Activated CD4-positive, alpha-beta memory T cell treated with anti-CD3 and anti-CD28 coated beads for 36 hours (primary cell): ENCODE measurements around the gene ATMIN. TPM values are rescaled to one million over a fixed set of nuclear protein-coding genes. Genes with fewer than 3 reads are reported as not detected.
A peak's percentile ranks its signal among the peaks of the same experiment; 100 is the strongest.

Experiments used
- CTCF ChIA-PET: fragments of 350-600 bp; sonication (Branson Sonifier 250); formaldehyde crosslinking; loops from one replicate; lab custom pipeline; 2021; ENCODE audit warnings: antibody characterized with exemption, inconsistent platforms; lab: Charles Lee
- POLR2A ChIA-PET: fragments of 350-600 bp; sonication (Branson Sonifier 250); formaldehyde crosslinking; loops from one replicate; lab custom pipeline; 2021; ENCODE audit warnings: antibody characterized with exemption; lab: Charles Lee
- DNase-seq: peaks from one replicate; pipeline ENCODE4 v3.0.0-alpha.2; 2020
- H3K27ac Mint-ChIP-seq: one replicate; pipeline ENCODE4 v1.8.0; 2021; ENCODE audit warnings: mixed read lengths
- H3K27me3 Mint-ChIP-seq: one replicate; pipeline ENCODE4 v1.8.0; 2021; ENCODE audit warnings: mixed read lengths
- H3K36me3 Mint-ChIP-seq: one replicate; pipeline ENCODE4 v1.8.0; 2021; ENCODE audit warnings: mixed read lengths
- H3K4me1 Mint-ChIP-seq: one replicate; pipeline ENCODE4 v1.8.0; 2021; ENCODE audit warnings: low read depth, mixed read lengths
- H3K4me3 Mint-ChIP-seq: one replicate; pipeline ENCODE4 v1.8.0; 2021; ENCODE audit warnings: mild to moderate bottlenecking, mixed read lengths
- H3K9me3 Mint-ChIP-seq: one replicate; pipeline ENCODE4 v1.8.0; 2021; ENCODE audit warnings: mixed read lengths
- intact Hi-C: fragments of 100-400 bp; cut with micrococcal nuclease; formaldehyde crosslinking; loops from one replicate; pipeline ENCODE4 v1.15.1; 2023
- total RNA-seq, 2 experiments: library from RNA; stranded (reverse); gene quantifications; one replicate each; pipeline ENCODE4 v1.2.3, GENCODE V29; 2021

The ATMIN gene
- total RNA-seq, 2 experiments from 2014 or later, result 19.3 to 21.3 TPM

- Mint-ChIP-seq H3K4me1 (peaks cover 14% of the 10 kb centered on the region), H3K27me3 (no peaks in the 10 kb centered on the region), H3K4me3 (peak overlapping the region; percentile 53), H3K27ac (peak overlapping the region; percentile 70), H3K36me3 (peaks cover 2% of the 10 kb centered on the region), H3K9me3 (no peaks in the 10 kb centered on the region)
- intact Hi-C loops, result loop anchor here (1.0 kb wide), 4 partner anchors 19 to 218 kb away; partner anchors contain the start of genes C16orf46 and GAN
- CTCF ChIA-PET, result interaction anchor here (1.4 kb wide), 1 partner anchor 61 kb away, joined by 5 read pairs; the partner anchor contains the start of gene ATMIN
- DNase-seq, result no peak
- POLR2A ChIA-PET, result no interaction called here
Observed at GRCh38 chr16:81096715-81097208, 61.1 kb downstream of the ATMIN start.

Other genes starting within 250 kb of the ATMIN start
- 10 to 100 TPM; 29.4 to 34.1 TPM for gene CDYL2, start 231.2 kb upstream of the ATMIN start, total RNA-seq
- gene CMC2, start 29.0 kb upstream of the ATMIN start, total RNA-seq, result 100 to 1,000 TPM; 147 to 148 TPM
- 10 to 100 TPM; 71.9 to 76.0 TPM for gene CENPN, start 28.6 kb upstream of the ATMIN start, total RNA-seq
- under 1 TPM; 0.44 to 0.86 TPM for gene C16orf46, start 41.4 kb downstream of the ATMIN start, total RNA-seq
- 10 to 100 TPM; 23.9 to 24.7 TPM for gene GCSH, start 60.6 kb downstream of the ATMIN start, total RNA-seq
- not detected for gene BCO1, start 202.8 kb downstream of the ATMIN start, total RNA-seq